Thoracic aorta (tissue), 2 donors: Measurements from ENCODE around the gene KRT72. TPM values are rescaled to one million over a fixed set of nuclear protein-coding genes. Genes with fewer than 3 reads are reported as not detected.
A peak's percentile ranks its signal among the peaks of the same experiment; 100 is the strongest.

ENCODE experiments used
- ATAC-seq: fragments of 150-250 bp; one replicate; pipeline ENCODE4 v1.8.0; 2017; ENCODE audit warnings: low read depth; ENCODE audit not compliant: insufficient number of reproducible peaks, low FRiP score
- DNase-seq: peaks from one replicate; pipeline ENCODE4 v3.0.0-alpha.2; 2020; ENCODE audit warnings: low spot score
- H3K27ac ChIP-seq, 2 donors: fragments of 200-600 bp; sonication (generic); 1 replicate in 1 of 2; 2 replicates in 1 of 2; pipeline ENCODE4 v1.5.1; 2016; ENCODE audit warnings: mild to moderate bottlenecking in 2 of 2, moderate library complexity in 2 of 2
- H3K27me3 ChIP-seq: fragments of 200-600 bp; sonication (generic); replicated peaks from 2 replicates; pipeline ENCODE4 v1.6.0; 2016; ENCODE audit warnings: mild to moderate bottlenecking; ENCODE audit not compliant: insufficient read depth
- H3K36me3 ChIP-seq: fragments of 200-600 bp; sonication (generic); one replicate; pipeline ENCODE4 v1.5.1; 2016
- H3K4me1 ChIP-seq, 2 donors: fragments of 200-600 bp; sonication (generic); 1 replicate in 1 of 2; 2 replicates in 1 of 2; pipeline versions ENCODE4 v1.5.1 to v1.6.0; 2016; ENCODE audit warnings: low read depth in 2 of 2, mild to moderate bottlenecking in 1 of 2; ENCODE audit not compliant: control insufficient read depth in 1 of 2
- H3K4me3 ChIP-seq: fragments of 200-600 bp; sonication (generic); 2 replicates; pipeline ENCODE4 v1.5.1; 2016; ENCODE audit warnings: mild to moderate bottlenecking
- H3K9me3 ChIP-seq: fragments of 200-600 bp; sonication (generic); 2 replicates; pipeline ENCODE4 v1.5.1; 2016
- CTCF ChIP-seq: fragments of 200-600 bp; sonication (generic); IDR thresholded peaks from one replicate; pipeline ENCODE4 v1.5.1; 2019; ENCODE audit warnings: antibody characterized with exemption
- total RNA-seq, 2 donors: library from RNA; depleted of rRNA; stranded (reverse); fragments of >200 nt; gene quantifications; one replicate each; pipeline versions ENCODE4 v1.1.0 to v1.2.3, GENCODE V29; 2016

The KRT72 gene
- total RNA-seq, 2 donors from 2014 or later, result not detected

DNA sequence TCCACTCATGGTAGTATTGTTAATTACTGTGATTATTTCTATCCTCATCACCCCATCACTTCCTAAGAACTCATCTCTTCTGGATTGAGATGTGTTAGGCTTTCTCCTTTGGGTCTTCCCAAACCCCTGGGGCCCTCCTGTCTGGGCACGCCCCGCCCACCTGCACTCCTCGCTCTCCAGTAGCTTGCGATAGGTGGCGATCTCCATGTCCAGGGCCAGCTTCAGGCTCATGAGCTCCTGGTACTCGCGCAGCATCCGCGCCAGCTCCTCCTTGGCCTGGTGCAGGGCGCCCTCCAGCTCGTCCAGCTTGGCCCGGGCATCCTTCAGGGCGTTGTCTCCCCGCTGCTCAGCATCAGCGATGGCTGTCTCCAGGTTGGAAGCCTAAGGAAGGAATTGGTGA lies 55.1 kb downstream of the KRT72 start:
- H3K9me3 ChIP-seq, result no peaks in the 10 kb centered on the region

GRCh38 chr12:52543985-52544883 lies 57.0 kb downstream of the KRT72 start:
- Histone ChIP-seq H3K4me3 (no peak overlapping the region), H3K9me3 (no peaks in the 10 kb centered on the region), H3K27ac (no peak overlapping the region), H3K27me3 (no peaks in the 10 kb centered on the region), H3K4me1 (peaks cover 0 to 17% of the 10 kb centered on the region in 2 donors), H3K36me3 (no peaks in the 10 kb centered on the region)
- peak; percentile 45 for TF ChIP-seq CTCF
- ATAC-seq (peak; percentile 16), DNase-seq (no peak)

More for the DNA sequence above, 55.1 kb downstream of the KRT72 start:
- H3K4me1 ChIP-seq, result peaks cover 0 to 17% of the 10 kb centered on the region in 2 donors
- ATAC-seq, result no peak
- H3K27ac ChIP-seq, result no peak overlapping the region
- H3K27me3 ChIP-seq, result no peaks in the 10 kb centered on the region
- DNase-seq, result no peak
- H3K4me3 ChIP-seq, result no peak overlapping the region
- no peak for TF ChIP-seq CTCF
- no peaks in the 10 kb centered on the region for H3K36me3 ChIP-seq

GRCh38 chr12:52542785-52543318 lies 58.4 kb downstream of the KRT72 start:
- no peaks in the 10 kb centered on the region for H3K36me3 ChIP-seq
- no peak overlapping the region for H3K27ac ChIP-seq
- H3K4me3 ChIP-seq, result no peak overlapping the region
- peaks cover 0 to 17% of the 10 kb centered on the region in 2 donors for H3K4me1 ChIP-seq
- no peak for TF ChIP-seq CTCF
- no peaks in the 10 kb centered on the region for H3K9me3 ChIP-seq
- DNase-seq (no peak), ATAC-seq (no peak)
- H3K27me3 ChIP-seq, result no peaks in the 10 kb centered on the region

- DNase-seq (no peak), ATAC-seq (no peak)
- no peak for TF ChIP-seq CTCF
- Histone ChIP-seq H3K9me3 (no peaks in the 10 kb centered on the region), H3K27me3 (no peaks in the 10 kb centered on the region), H3K27ac (no peak overlapping the region), H3K4me3 (no peak overlapping the region), H3K4me1 (peaks cover 0 to 17% of the 10 kb centered on the region in 2 donors), H3K36me3 (no peaks in the 10 kb centered on the region)
Observed at GRCh38 chr12:52542157-52542556, 59.1 kb downstream of the KRT72 start.

- no peak for ATAC-seq
- TF ChIP-seq CTCF, result no peak
Observed at GRCh38 chr12:52541709-52542108, 59.6 kb downstream of the KRT72 start.

More at GRCh38 chr12:52541709-52542108, 59.6 kb downstream of the KRT72 start:
- no peaks in the 10 kb centered on the region for H3K27me3 ChIP-seq
- H3K4me3 ChIP-seq, result no peak overlapping the region
- H3K4me1 ChIP-seq, result peaks cover 0 to 17% of the 10 kb centered on the region in 2 donors
- no peak overlapping the region for H3K27ac ChIP-seq
- no peak for DNase-seq
- no peaks in the 10 kb centered on the region for H3K9me3 ChIP-seq
- H3K36me3 ChIP-seq, result no peaks in the 10 kb centered on the region
